Activated CD4-positive, CD25-positive, alpha-beta regulatory T cell (primary cell): ENCODE results near the gene FMOD.

ENCODE experiments used
- DNase-seq, 4 experiments: peaks; one replicate each; lab custom pipeline; 2025; lab: John Stamatoyannopoulos, UW

FMOD gene

DNA sequence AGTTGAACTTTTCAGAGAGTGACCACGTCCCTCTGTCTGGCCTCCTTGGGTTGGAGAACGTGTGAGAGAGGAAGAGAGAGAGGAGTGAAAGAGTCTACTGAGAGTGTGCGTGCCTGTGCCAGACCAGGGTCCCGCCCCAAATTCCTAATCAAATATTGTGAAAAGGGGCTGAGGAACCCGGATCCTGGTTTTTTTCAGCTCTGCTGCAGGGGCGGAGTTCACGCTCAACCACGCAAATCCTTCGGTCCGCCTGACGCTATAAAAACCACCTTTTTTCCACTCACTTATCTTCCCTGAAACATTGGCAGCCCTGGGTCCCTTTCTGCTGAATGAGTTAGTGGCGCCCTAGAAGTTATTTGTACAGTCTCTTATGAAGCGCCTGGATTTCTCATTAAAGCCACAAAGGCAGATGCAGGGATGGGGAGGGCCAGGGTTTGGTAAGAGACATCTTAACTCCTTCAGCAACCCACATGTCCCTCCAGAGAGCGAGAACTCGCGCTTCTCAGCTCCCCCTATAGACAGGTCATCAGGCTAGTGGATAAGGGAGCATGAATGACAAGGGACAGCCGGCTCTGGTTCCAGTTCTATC lies at the start of gene FMOD:
TSS of gene FMOD (minus strand) at position 86 of the 589 bp plus-strand sequence. CDS start 2,852 bp downstream, outside the sequence.
- DNase-seq, result no peak

DNA sequence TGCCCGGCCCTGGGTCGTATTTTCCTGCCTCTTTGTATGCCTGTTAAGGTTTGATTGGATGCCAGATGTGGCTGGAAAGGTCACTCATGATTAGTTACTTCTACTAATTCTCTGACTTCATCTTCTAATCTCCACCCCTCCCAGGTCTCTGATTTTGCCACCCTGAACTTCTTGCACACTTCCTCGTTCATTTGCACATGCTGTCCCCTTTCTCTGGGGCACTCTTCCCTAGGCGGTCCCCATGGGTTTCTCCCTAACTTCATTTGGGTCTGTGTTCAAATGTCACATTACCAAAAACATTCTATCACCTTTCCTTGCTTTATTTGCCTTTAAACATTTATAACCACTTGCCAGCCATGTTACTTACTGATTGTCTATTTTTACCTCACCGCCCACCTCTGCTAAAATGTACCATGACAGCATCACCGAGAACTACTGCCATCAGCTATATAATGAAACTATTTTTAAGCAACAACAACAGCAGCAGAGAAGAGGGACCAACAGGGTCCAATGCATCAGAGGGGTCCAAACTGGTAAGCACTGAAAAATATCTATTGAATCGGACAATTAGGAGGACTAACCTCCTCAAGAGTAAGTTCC lies 45.8 kb upstream of the FMOD start:
- no peak for DNase-seq

DNA sequence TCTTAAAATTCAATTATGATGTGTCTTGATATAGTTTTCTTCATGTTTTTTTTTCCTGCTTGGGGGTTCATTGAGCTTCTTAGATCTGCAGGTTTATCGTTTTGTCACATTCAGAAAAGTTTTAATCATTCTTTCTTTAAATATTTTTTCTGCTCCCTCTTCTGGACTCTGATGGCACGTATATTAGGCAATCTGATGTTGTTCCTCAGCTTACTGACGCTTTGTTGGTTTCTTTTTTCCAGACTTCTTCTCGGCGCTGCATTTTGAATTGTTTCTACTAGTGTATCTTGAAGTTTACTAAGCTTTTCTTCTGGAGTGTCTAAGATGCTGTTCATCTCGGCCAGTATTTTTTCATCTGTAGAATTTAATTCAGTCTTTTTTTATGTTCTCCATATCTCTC lies 44.8 kb upstream of the FMOD start:
- DNase-seq, result no peak

DNA sequence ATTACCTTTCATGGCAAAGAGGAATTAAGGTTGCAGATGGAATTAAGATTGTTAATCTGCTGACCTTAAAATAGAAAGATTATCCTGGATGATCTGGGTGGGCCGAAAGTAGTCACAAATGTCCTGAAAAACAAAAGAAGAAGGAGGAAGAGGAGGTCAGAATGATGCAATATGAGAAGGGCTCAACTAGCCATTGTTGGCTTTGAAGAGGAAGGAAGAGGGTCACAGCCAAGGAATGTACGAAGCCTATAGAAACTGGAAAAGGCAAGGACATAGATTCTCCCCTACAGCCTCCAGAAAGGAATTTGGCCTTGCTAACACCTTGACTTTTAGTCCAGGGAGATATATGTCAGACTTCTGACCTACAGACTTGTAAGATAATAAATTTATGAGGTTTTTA lies 39.4 kb upstream of the FMOD start:
- no peak for DNase-seq

DNA sequence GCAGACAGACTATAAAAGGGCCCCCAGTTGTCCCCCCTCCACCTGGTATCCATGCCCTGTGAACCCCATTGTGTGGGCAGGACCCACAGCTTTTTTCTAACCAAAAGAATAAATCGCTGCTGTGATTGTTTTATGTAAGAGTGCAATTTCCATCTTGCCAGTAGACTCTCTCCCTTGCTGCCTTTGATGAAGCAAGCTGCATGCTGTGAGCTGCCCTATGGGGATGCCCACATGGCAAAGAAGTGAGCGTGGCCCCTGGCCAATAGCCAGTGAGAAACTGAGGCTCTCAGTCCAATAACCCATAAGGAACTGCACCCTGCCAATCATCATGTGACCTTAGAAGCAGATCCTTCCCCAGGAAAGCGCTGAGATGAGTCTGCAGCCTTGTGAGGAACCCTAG lies 37.8 kb upstream of the FMOD start:
- no peak for DNase-seq

DNA sequence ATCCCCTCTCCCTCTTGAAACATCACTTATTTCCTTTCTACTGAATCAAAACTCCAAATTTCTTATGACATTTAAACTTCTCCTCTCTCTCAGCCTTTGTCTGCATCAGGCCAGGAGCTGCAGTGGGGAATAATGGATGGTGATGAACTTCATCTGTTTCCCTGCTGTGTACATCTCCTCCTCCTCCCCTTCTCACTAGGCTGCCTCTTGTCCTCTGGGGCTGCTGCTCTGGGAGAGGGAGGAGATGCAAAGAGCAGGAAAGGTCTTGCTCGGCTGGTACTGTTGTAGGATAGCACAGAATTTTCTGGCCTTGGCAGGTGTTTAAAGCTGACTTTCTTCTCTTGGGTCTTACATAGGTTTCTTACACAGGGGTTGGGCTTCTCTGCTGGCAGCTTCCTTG lies 31.1 kb upstream of the FMOD start:
- no peak for DNase-seq

DNA sequence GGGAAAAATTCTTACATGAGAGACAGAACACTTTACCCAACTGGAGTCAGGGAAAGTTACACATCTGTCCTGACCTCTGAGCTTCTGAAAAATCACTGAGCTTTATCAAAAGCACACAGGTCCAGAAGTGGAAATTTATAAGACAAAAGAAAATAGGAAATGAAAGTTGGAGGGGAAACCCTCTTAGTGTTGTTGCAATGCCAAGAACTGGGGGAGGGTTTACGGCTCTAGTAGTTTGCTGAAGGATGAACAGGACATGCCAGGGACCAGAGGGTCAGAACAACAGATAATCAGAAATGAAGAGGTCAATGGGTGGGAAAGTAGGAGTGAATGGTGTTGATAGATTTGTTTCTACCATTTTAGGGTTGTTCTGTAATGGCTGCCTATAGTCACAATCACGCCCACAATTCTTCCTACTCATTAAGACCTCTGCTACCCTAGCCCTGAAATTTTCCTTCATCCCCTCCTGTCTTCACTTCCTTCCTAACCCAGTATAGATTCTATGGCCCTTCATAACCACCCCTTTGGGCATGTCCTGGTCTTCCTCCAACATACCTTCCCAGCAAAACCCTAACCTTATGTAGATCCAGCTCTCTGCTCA lies 30.3 kb upstream of the FMOD start:
- no peak for DNase-seq

DNA sequence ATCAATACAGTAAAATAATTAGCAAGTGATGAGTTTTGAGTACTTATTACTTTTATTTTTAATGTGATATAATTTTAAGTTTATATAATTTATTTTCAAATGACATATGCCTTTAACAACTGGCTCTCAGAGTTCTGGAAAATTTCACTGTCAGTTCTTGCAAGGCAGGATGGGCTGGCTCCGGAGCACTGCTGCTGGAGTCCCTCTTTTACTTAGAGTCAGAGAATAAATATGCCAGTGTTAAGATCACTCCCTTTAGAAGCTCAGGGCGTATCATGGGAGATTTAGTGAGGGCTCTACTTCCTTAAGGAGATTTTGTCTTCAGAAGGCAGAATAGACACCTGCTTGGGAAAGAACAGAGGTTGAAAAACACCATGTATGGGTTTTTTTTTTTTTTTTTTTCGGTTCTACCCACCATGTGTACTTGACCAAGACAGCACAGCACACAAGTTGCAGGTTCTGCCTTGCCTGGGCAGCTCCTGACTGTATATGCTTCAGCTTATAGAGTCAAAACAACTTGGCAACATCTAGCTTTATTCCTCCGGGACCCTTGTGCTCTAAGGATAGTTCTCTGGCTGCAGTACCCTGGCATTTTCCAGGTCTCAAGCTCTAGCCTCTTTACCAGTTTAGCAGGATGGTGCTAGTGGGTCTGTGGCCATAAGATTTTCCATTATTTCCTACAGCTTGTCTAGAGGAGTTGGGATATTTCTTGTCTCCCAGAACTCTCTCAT lies 29.7 kb upstream of the FMOD start:
- DNase-seq, result no peak

DNA sequence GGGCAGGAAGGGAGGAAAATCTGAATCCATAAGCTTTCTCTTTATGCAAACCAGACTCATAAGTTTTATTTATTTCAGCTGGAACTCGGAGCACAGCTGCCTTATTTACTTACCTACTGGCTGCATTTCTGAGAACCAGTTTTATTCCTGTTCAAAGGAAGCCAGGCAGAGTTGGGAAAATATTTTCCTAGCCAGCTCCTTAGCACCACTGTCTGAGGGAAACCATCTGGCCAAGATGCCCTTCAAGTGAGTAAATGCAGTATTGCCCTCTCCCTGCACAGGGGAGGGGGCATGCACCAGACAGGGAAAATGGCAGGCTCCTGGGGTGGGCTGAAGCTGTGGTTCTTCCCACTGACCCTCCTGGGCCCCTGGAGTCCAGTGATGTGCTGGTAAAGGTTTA lies 28.9 kb upstream of the FMOD start:
- no peak for DNase-seq

DNA sequence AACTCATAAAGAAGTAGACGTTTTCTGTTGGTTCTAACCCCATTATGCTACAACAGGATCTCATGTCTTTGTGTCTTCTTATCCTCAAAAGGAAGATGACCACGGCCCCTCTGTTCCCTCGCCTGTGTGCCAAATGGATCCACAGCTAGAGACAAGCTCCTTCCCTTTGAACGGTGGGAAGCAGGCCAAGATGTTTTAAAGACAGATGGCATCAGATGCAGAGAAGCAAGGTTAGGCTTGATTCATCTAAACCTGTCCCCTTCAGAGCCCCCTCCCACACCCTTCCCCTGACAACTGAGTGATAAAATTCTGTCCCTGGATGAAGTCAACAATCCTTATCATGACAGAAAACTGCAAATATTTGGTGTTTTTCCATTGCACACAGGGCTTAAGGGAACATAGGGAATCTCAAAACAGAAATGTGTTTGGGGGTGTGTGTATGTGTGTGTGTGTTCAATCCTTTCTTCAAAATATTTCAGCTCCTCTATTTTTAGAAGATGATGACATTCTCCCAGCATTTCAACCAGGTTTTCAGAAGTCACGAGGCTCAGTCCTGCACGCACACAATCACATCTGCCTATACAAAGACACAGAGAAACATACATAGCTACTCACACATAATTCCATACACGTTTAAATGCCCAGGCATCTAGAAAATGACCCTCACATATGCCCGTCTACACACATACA lies 27.8 kb upstream of the FMOD start:
- no peak for DNase-seq

DNA sequence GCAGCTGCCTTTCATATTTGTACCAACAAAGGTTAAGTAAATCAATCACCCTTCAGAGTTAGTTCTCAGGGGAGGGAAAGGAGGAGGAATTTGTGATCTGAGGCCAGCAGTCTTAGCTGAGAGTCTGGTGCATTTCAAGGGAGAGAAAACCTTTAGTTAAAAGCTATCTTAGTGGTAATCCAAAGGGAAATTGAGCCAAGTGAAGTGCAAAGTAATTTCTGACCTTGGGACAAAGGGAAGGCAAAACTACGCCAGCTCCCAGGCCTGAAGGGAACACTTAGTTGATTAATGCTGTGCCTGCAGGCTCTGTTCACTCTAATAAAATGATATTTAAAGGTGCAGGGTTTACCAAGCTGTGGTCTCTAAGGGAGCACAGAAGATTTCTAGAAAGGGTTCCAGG lies 23.1 kb upstream of the FMOD start:
- no peak for DNase-seq

DNA sequence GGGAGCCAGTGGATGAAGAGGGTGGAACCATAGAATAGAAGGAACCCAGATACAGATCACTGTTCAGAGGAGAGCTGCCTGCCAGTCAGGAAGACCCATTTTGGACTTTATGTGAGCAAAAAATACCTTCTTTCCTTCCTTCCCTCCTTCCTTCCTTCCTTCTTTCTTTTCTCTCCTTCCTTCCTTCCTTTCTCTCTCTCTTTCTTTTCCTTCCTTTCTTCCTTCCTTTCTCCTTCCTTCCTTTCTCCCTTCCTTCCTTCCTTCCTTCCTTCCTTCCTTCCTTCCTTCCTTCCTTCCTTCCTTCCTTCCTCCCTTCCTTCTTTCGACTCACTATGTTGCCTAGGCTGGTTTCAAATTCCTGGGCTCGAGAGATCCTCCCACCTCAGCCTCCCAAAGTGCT lies 22.1 kb upstream of the FMOD start:
- DNase-seq, result no peak

DNA sequence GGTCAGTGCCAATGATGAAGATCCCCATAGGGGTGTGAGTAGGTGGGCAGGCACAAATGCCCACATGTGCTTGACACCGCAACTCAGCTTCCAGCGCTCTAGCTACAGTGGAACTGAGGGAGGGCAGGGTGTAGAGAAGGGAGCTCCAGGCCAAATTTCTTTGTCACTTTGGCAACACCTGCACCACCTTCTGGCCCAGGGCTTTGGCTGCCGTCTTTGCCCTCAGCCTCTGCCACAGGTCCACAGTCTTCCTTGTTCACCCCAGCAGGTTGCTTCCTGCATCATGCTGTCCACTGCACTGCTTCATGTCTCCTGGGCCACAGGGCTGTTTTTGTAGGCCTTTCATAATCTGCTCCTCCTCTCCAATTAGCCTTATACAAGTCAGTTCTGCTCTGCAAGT lies 20.4 kb upstream of the FMOD start:
- no peak for DNase-seq

DNA sequence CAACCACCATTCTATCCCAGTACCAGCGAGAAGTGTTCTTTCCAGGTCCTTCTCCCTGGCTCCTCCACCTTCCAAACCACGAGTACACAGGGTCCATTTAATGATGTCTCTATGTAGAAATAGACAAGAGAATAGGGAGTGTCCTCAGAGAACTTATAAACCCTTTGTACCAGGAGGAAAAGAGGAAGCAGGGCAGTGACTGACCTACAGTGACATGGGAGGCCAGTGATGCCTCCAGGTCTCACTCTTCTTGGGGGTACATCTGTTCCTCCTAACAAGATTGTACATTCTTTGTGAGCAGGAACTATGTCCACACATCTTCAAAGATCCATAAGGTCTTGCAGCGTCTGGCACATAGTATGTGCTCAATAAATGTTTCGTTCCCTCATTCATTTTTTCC lies 18.7 kb upstream of the FMOD start:
- no peak for DNase-seq

DNA sequence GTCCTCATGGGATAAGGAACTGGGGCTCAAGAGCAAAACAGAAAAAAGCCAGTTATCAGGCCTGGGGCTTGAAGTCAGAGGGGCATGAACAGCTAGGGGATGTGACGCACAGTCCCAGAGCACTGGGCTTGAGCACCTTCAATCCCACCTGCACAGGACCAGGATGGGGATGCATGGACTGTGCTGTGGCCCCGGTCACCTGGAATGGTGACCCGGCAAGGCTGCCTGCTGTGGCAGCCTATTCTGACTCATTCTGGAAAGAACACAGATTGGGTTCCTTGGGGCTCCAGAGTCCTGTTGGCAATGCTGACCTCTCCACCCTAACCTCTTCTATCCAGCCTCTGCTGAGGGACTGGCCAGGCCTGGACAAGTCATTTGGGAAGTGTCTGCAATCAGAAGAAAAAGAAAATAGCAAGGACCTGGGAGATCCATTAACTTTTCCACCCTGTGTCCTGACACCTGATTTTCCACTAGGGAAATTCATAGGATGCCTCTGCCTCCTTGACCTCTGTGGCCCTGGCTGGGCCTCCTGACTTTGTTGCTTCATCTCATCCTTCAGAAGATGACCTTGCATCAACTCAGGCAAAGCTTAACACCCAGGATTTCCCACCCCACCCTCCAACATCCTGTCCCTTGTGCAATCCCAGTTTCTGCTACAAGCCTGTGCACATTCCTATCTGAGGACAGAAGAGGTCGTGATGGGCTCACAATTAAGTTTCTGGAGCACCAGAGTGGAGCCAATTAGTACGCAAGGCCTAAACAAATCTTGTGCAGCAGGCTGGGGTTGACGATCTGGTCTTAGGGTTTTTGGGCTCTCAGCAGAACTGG lies 17.9 kb upstream of the FMOD start:
- DNase-seq, result no peak

DNA sequence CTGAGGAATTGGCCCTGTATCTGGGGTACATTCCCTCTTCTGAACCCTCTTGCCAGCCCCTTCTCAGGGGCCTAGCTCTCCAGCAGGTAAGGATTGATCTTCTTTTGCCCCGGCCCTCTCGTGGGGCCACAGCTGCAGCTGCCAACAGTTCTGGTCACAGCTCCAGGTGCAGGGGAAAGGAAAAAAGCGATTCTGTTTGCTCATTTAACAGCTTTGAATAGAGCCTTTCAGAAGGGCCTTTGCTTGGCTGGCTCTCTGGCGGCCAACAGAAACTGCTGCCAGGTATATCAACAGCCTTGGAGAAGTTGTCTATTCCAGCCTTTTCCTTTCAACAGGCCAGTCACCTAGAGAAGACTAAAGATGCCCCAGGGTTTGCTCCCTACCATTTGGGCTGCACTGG lies 16.1 kb upstream of the FMOD start:
- no peak for DNase-seq

DNA sequence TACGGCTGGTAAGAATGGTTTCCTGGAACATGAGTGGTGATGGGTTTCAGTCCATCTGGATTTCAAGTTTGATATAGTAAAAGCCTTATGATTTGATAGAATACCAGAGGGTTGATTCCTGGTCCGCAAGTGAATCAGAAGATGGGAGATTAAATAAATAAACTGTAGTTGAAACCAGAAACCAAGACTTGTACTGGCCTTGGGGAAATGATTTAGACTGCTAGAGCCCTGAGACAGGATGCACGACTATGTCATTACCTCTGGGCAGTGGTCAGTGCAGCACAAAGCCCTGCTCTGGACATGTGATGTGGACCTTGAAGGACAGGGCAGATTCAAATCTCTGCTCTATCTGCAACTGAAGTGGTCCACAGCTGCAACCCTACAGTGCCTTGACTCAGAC lies 15.6 kb upstream of the FMOD start:
- no peak for DNase-seq

DNA sequence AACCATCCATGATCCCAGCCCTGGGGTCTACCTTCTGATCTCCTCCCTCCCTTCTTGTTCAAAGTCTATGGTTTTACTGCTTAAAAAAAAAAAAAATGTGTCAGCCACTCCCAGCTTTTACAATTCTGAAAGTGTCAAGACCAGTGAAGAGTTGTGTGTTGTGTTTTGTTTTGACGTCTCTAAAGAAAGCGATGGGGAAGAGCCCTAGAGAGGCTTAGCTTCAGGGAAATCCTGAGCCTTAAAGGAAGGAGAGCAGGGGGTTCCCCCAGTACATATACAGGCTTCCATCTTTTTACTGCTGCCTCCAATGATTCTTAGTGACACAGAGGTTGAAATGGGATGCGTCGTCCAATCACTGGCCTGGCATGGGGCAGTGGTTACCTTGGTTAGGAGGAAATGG lies 13.9 kb upstream of the FMOD start:
- no peak for DNase-seq

DNA sequence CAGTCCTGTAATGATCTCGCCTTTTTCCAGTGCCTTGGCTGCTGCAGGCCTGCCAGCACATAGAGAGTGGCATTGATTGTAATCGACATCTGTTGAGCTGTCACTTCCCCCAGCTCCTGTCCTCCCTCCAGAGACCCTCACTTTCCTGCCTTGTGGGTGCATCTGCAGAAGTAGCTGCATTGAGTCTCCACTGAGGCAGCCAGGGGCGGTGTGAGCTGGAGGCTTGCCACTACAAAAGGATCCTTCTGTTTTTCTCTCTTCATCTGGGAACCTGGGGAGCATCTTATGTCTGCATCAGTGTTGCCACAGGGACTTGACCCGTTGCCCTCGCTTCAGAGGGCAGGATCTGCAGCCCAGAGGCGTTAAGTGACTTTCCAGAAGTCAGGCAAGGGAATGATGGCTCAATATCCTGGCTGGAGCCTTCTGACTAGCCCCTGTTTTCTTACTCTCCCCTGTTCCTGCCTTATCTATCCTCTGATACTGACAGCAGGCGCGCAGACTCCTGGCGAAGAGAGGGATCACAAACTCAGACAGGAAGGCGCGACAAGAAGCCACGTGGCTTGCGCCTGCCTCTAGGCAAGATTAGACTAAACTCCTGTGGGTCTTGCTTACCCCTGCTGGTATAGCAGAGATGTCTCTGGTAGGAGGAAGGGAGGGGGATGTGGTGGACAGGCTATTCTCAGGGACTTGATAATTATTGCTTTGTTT lies 13.3 kb upstream of the FMOD start:
- no peak for DNase-seq

DNA sequence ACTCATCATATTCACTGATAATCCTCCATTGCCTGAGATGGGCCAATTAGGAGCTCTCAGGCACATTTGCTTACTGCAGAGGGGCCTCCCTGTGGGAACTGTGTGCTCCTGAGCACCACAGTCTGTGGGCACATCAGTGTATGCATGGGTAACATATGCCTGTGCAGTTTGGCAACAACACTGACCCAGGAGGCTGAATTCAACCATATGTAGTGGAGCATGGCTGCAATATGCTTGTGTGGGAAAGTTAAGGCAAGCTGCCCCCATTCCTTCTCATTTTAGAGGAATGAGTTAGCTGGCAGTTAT lies 11.8 kb upstream of the FMOD start:
- no peak for DNase-seq

DNA sequence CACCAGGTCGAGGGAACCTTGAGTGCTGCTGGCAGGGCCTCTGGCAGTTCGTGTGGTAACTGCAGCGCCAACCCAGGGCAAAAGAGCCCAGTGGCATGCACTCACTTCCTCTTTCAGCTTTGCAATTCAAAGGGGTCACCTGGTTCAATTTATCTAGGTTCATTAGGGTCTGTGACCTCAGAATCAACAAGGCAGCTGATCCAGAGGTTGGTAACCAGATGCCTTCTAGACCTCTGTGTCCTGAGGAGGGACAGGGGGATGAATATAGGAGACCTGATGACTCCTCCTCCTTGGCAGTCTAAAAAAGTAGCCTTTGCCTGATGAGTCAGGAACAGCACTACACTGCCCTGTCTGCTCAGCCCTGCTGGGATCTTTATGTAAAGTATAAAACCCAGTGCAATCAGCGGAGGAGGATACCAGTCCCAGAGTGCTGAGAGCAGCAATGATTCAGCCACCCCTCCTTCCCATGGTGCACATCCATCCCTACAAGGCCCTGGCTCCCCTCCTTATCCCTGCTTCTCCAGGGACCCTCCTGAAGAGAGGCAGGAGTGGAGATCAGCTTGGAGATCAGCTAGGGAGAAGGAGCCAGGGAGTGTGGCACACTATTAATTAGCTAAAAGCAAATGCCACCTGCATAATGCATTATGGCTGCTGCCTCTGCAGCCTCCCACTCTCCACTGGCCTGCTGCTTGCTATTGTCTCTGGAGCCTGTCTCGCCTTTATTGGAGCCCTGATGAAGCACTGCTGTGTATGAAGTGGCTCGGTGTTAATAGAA lies 11.2 kb upstream of the FMOD start:
- DNase-seq, result no peak
